ENCODE data around the gene GLI3.

The GLI3 gene

GRCh38 chr7:42185726-42186125 lies 51.3 kb downstream of the GLI3 start:
- no peak for ATAC-seq (ENCODE audit: insufficient read depth, low read depth)
- H2AFZ ChIP-seq (ENCODE audit: low read depth, low read length) = no peak overlapping the region
- TF ChIP-seq EZH2 (IDR thresholded peaks at IDR 0.05; ENCODE audit: borderline replicate concordance, low read depth, low read length, severe bottlenecking) (no peak), CTCF (IDR thresholded peaks at IDR 0.05; ENCODE audit: borderline replicate concordance, extremely low read depth, low read length, poor library complexity, severe bottlenecking) (no peak)
- H3K9ac ChIP-seq (ENCODE audit: low read depth, low read length) = no peak overlapping the region
- H3K79me2 ChIP-seq (ENCODE audit: insufficient read depth, low read length) = peaks cover 13% of the 10 kb centered on the region; the same call in 1 of the 2 replicates
- no peak overlapping the region for H3K4me2 ChIP-seq (ENCODE audit: insufficient read depth, low read length)
- H4K20me1 ChIP-seq (ENCODE audit: insufficient read depth, low read length) = peaks cover 3% of the 10 kb centered on the region; the same call in 1 of the 2 replicates
- H3K27ac ChIP-seq (ENCODE audit: low read length) = no peak overlapping the region
- peaks cover 7% of the 10 kb centered on the region; the same call in 1 of the 2 replicates for H3K4me1 ChIP-seq (ENCODE audit: insufficient read depth, low read length)
- DNase-seq = no peak
- H3K9me3 ChIP-seq (ENCODE audit: insufficient read depth, low read length, severe bottlenecking) = no peaks in the 10 kb centered on the region
- no peaks in the 10 kb centered on the region for H3K27me3 ChIP-seq (ENCODE audit: insufficient read depth, low read length, poor library complexity)
- no peak overlapping the region for H3K4me3 ChIP-seq (ENCODE audit: low read depth in 1 of 2, low read length in 2 of 2)
- H3K36me3 ChIP-seq (ENCODE audit: insufficient read depth, low read length) = no peaks in the 10 kb centered on the region

GRCh38 chr7:42183547-42183946 lies 53.5 kb downstream of the GLI3 start:
- Histone ChIP-seq H3K36me3 (ENCODE audit: insufficient read depth, low read length) (peaks cover 12% of the 10 kb centered on the region; the same call in 1 of the 2 replicates), H3K79me2 (ENCODE audit: insufficient read depth, low read length) (peaks cover 7% of the 10 kb centered on the region; the same call in 1 of the 2 replicates), H2AFZ (ENCODE audit: low read depth, low read length) (no peak overlapping the region), H3K4me3 (ENCODE audit: low read depth in 1 of 2, low read length in 2 of 2) (no peak overlapping the region), H3K27ac (ENCODE audit: low read length) (peak overlapping the region; percentile 45), H3K27me3 (ENCODE audit: insufficient read depth, low read length, poor library complexity) (no peaks in the 10 kb centered on the region), H3K4me1 (ENCODE audit: insufficient read depth, low read length) (no peaks in the 10 kb centered on the region), H3K9me3 (ENCODE audit: insufficient read depth, low read length, severe bottlenecking) (no peaks in the 10 kb centered on the region), H4K20me1 (ENCODE audit: insufficient read depth, low read length) (no peaks in the 10 kb centered on the region; the same call in none of the 2 replicates), H3K4me2 (ENCODE audit: insufficient read depth, low read length) (no peak overlapping the region), H3K9ac (ENCODE audit: low read depth, low read length) (no peak overlapping the region)
- TF ChIP-seq CTCF (IDR thresholded peaks at IDR 0.05; ENCODE audit: borderline replicate concordance, extremely low read depth, low read length, poor library complexity, severe bottlenecking) = no peak
- TF ChIP-seq EZH2 (IDR thresholded peaks at IDR 0.05; ENCODE audit: borderline replicate concordance, low read depth, low read length, severe bottlenecking) = no peak
- ATAC-seq (ENCODE audit: insufficient read depth, low read depth) = no peak
- DNase-seq = no peak

- no peak for DNase-seq
These were observed 55.4 kb downstream of the GLI3 start for GRCh38 chr7:42181566-42181965.

More at GRCh38 chr7:42181566-42181965, 55.4 kb downstream of the GLI3 start:
- no peak overlapping the region for H3K9ac ChIP-seq (ENCODE audit: low read depth, low read length)
- TF ChIP-seq CTCF (IDR thresholded peaks at IDR 0.05; ENCODE audit: borderline replicate concordance, extremely low read depth, low read length, poor library complexity, severe bottlenecking) (no peak), EZH2 (IDR thresholded peaks at IDR 0.05; ENCODE audit: borderline replicate concordance, low read depth, low read length, severe bottlenecking) (no peak)
- ATAC-seq (ENCODE audit: insufficient read depth, low read depth) = no peak
- no peaks in the 10 kb centered on the region for H3K9me3 ChIP-seq (ENCODE audit: insufficient read depth, low read length, severe bottlenecking)
- H3K4me3 ChIP-seq (ENCODE audit: low read depth in 1 of 2, low read length in 2 of 2) = no peak overlapping the region
- H3K36me3 ChIP-seq (ENCODE audit: insufficient read depth, low read length) = peaks cover 12% of the 10 kb centered on the region; the same call in 1 of the 2 replicates
- peaks cover 5% of the 10 kb centered on the region; the same call in 1 of the 2 replicates for H3K79me2 ChIP-seq (ENCODE audit: insufficient read depth, low read length)
- H3K27ac ChIP-seq (ENCODE audit: low read length) = no peak overlapping the region
- no peak overlapping the region for H2AFZ ChIP-seq (ENCODE audit: low read depth, low read length)
- no peaks in the 10 kb centered on the region for H3K4me1 ChIP-seq (ENCODE audit: insufficient read depth, low read length)
- no peaks in the 10 kb centered on the region for H3K27me3 ChIP-seq (ENCODE audit: insufficient read depth, low read length, poor library complexity)
- no peak overlapping the region for H3K4me2 ChIP-seq (ENCODE audit: insufficient read depth, low read length)
- H4K20me1 ChIP-seq (ENCODE audit: insufficient read depth, low read length) = peaks cover 4% of the 10 kb centered on the region

All from DND-41 (cell line).